Measurements from ENCODE around the gene HEXD.

DNA sequence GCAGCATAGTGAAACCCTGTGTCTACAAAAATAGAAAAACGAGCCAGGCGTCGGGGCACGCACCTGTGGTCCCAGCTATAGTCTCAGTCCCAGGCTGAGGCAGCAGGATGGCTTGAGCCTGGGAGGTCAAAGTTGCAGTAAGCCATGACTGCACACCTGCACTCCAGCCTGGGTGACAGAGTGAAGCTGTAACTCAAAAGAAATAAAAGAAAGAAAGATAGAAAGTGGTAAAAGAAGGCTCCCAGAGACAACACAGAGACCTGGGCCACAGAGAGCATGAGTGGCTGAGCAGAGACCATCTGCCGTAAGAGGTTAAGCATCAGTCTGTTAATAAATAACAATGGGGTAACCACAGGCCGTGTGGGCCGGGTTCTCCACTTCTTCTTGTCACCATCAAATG is 15.3 kb upstream of the HEXD start:
- TF ChIP-seq, protein P1, sequence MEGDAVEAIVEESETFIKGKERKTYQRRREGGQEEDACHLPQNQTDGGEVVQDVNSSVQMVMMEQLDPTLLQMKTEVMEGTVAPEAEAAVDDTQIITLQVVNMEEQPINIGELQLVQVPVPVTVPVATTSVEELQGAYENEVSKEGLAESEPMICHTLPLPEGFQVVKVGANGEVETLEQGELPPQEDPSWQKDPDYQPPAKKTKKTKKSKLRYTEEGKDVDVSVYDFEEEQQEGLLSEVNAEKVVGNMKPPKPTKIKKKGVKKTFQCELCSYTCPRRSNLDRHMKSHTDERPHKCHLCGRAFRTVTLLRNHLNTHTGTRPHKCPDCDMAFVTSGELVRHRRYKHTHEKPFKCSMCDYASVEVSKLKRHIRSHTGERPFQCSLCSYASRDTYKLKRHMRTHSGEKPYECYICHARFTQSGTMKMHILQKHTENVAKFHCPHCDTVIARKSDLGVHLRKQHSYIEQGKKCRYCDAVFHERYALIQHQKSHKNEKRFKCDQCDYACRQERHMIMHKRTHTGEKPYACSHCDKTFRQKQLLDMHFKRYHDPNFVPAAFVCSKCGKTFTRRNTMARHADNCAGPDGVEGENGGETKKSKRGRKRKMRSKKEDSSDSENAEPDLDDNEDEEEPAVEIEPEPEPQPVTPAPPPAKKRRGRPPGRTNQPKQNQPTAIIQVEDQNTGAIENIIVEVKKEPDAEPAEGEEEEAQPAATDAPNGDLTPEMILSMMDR (IDR thresholded peaks at IDR 0.05): no peak
- TF ChIP-seq POLR2A (IDR thresholded peaks at IDR 0.05): no peak
